Natural killer cell (primary cell): ENCODE results near the gene AP3M1. TPM values are rescaled to one million over a fixed set of nuclear protein-coding genes. Genes with fewer than 3 reads are reported as not detected.

Experiments
- ATAC-seq, 3 donors: fragments of 150-1000 bp in 2 of 3; fragments of 200-7000 bp in 1 of 3; cut with Tn5 transposase; 1 replicate in 1 of 3; 2 replicates in 2 of 3; pipeline ENCODE4 v1.10.0; 2021; ENCODE audit warnings: mild to moderate bottlenecking in 2 of 3, moderate library complexity in 2 of 3
- DNase-seq, 2 donors: peaks; one replicate each; pipeline versions ENCODE4 v3.0.0 to v3.0.0-alpha.2; 2013 to 2021; ENCODE audit warnings: mixed read lengths in 1 of 2
- H3K27ac ChIP-seq: one replicate; pipeline ENCODE4 v1.5.1; 2013; ENCODE audit warnings: mild to moderate bottlenecking, low read length
- H3K27me3 ChIP-seq: one replicate; pipeline ENCODE4 v1.6.1; 2013; ENCODE audit warnings: low read length; ENCODE audit not compliant: control insufficient read depth, insufficient read depth
- H3K36me3 ChIP-seq: one replicate; pipeline ENCODE4 v1.6.1; 2013; ENCODE audit warnings: low read length; ENCODE audit not compliant: control insufficient read depth, insufficient read depth
- H3K4me1 ChIP-seq: one replicate; pipeline ENCODE4 v1.6.1; 2013; ENCODE audit warnings: low read length; ENCODE audit not compliant: control insufficient read depth, insufficient read depth
- H3K4me3 ChIP-seq: one replicate; pipeline ENCODE4 v1.5.1; 2013; ENCODE audit warnings: low read length
- H3K9me3 ChIP-seq: one replicate; pipeline ENCODE4 v1.6.1; 2013; ENCODE audit warnings: low read length; ENCODE audit not compliant: control insufficient read depth, insufficient read depth
- H3K27ac Mint-ChIP-seq, 2 donors: one replicate each; pipeline ENCODE4 v1.8.0; 2022; ENCODE audit warnings: mild to moderate bottlenecking in 2 of 2, mixed read lengths in 2 of 2, moderate library complexity in 1 of 2
- H3K27me3 Mint-ChIP-seq, 2 donors: one replicate each; pipeline ENCODE4 v1.8.0; 2022; ENCODE audit warnings: low read depth in 2 of 2, mixed read lengths in 2 of 2
- H3K36me3 Mint-ChIP-seq: one replicate; pipeline ENCODE4 v1.8.0; 2022; ENCODE audit warnings: mixed read lengths
- H3K4me1 Mint-ChIP-seq, 2 donors: one replicate each; pipeline ENCODE4 v1.8.0; 2022; ENCODE audit warnings: mixed read lengths in 2 of 2
- H3K4me3 Mint-ChIP-seq: one replicate; pipeline ENCODE4 v1.8.0; 2022; ENCODE audit warnings: mild to moderate bottlenecking, moderate library complexity, mixed read lengths
- H3K9me3 Mint-ChIP-seq, 2 donors: one replicate each; pipeline ENCODE4 v1.8.0; 2022; ENCODE audit warnings: mixed read lengths in 2 of 2
- WGBS: methylation state at CpG from one replicate; pipeline ENCODE4 v1.1.7; 2013; ENCODE audit warnings: missing lambda C conversion rate; ENCODE audit not compliant: insufficient coverage; 5-methylcytosine and 5-hydroxymethylcytosine counted together
- intact Hi-C: fragments of 100-400 bp; cut with micrococcal nuclease; formaldehyde crosslinking; loops from one replicate; pipeline ENCODE4 v1.14.2; 2022
- total RNA-seq, 4 donors: library from RNA; stranded (reverse); fragments of 120-200 nt in 1 of 4; gene quantifications; one replicate each; pipeline versions ENCODE4 v1.2.3 to v1.2.4, GENCODE V29; 2013 to 2022
- TF ChIP-seq, protein P1 (sequence below): fragments of 200-600 bp; IDR thresholded peaks from one replicate; pipeline ENCODE4 v1.8.0; 2022; ENCODE audit warnings: antibody characterized with exemption

AP3M1 gene
- total RNA-seq, 3 donors from 2014 or later (not counting 1 experiment from before 2014, with no cell fraction given), result 40.6 to 48.8 (median 41.5) TPM

DNA sequence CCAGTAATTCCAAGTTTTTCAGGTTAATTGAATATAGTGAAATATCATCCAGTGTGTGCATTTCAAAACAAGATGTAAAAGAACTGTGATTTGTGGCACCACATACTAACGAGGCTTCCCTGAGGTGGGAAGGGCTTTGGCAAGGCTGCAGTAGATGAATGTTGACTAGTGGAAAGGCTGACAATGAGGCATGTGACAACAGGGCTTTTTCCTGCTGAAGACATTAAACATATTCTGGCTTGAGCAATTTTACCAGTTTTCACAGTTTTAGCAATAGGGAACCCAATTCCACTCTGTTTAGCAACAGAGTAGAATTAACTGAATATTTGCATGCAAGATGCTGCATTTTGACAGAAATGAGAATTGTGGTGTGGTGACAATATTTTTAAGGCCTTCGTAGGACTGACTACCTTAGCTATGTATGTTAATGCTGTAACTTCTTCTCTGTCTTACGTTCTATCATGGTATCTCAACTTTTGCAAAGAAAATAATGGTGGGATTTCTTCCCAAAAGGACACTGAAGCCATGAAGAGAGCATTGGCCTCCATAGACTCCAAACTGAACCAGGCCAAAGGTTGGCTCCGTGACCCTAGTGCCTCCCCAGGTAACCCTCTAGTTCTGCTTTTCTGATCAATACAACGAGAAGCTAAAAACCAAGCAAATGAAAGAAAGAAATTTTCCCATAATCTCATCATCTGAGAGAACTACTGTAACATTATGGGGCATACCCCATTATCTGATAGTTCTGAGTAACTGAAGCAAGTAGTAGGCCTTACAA is 68.5 kb downstream of the AP3M1 start:
- H3K36me3 Mint-ChIP-seq, result no peaks in the 10 kb centered on the region
- no peak overlapping the region for H3K4me3 ChIP-seq
- 88% methylated on average over 5 of the region's 5 CpGs for WGBS
- peak overlapping the region; percentile 27 to 32 for H3K27ac Mint-ChIP-seq
- H3K36me3 ChIP-seq, result peaks cover 18% of the 10 kb centered on the region
- no peaks in the 10 kb centered on the region for H3K27me3 Mint-ChIP-seq
- intact Hi-C loops, result loop anchor here (1.0 kb wide), 1 partner anchor 196 kb away; no protein-coding TSS in a partner anchor
- no peak overlapping the region for H3K4me3 Mint-ChIP-seq
- H3K4me1 ChIP-seq, result peaks cover 9% of the 10 kb centered on the region
- no peaks in the 10 kb centered on the region for H3K9me3 Mint-ChIP-seq
- DNase-seq, result no peak
- H3K27me3 ChIP-seq, result no peaks in the 10 kb centered on the region
- peaks cover 49 to 59% of the 10 kb centered on the region in 2 donors for H3K4me1 Mint-ChIP-seq
- no peaks in the 10 kb centered on the region for H3K9me3 ChIP-seq
- no peak overlapping the region for H3K27ac ChIP-seq
- no peak for ATAC-seq
- TF ChIP-seq, protein P1, sequence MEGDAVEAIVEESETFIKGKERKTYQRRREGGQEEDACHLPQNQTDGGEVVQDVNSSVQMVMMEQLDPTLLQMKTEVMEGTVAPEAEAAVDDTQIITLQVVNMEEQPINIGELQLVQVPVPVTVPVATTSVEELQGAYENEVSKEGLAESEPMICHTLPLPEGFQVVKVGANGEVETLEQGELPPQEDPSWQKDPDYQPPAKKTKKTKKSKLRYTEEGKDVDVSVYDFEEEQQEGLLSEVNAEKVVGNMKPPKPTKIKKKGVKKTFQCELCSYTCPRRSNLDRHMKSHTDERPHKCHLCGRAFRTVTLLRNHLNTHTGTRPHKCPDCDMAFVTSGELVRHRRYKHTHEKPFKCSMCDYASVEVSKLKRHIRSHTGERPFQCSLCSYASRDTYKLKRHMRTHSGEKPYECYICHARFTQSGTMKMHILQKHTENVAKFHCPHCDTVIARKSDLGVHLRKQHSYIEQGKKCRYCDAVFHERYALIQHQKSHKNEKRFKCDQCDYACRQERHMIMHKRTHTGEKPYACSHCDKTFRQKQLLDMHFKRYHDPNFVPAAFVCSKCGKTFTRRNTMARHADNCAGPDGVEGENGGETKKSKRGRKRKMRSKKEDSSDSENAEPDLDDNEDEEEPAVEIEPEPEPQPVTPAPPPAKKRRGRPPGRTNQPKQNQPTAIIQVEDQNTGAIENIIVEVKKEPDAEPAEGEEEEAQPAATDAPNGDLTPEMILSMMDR, result no peak

DNA sequence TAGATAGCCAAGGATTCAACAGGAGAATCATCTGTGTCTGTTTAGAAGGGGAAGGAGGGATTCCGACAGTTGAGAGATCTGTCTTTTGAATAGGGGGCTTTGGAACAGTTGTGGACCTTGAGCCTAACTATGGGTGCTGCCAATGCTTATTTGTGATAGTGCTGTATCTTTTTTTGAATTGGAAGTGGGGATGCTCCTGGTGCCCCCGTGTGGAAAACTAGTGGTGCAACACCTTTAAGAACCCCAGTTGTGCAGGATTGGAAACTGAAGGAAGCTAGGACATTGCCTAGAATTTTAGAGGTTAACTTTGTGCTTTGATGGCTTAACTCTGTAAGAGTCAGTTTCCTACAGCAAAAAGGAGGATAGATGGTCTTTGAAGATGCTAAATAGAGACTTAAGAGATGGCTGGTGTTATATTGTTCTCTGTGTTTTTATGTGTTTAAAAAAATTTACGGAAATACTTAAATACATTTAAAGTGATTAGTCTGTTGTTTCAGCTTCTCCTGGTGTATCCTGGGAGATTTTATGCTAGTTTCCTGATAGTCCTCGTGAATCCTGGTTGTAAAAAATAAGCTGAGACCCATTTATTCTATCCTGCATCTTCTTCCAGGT is 69.3 kb downstream of the AP3M1 start:
- ATAC-seq, result peak in 2 of 3 donors; percentile 49 to 60
- Histone ChIP-seq H3K9me3 (no peaks in the 10 kb centered on the region), H3K27me3 (no peaks in the 10 kb centered on the region), H3K4me3 (no peak overlapping the region), H3K36me3 (peaks cover 14% of the 10 kb centered on the region), H3K4me1 (peaks cover 9% of the 10 kb centered on the region), H3K27ac (no peak overlapping the region)
- H3K9me3 Mint-ChIP-seq, result no peaks in the 10 kb centered on the region
- peaks cover 55 to 65% of the 10 kb centered on the region in 2 donors for H3K4me1 Mint-ChIP-seq
- H3K27ac Mint-ChIP-seq, result peak overlapping the region; percentile 24 to 71
- DNase-seq, result peak in 1 of 2 donors; percentile 72
- 65% methylated on average over 3 of the region's 4 CpGs for WGBS
- TF ChIP-seq, protein P1, result peak; percentile 47
- intact Hi-C loops, result loop anchor here (1.0 kb wide), 1 partner anchor 195 kb away; no protein-coding TSS in a partner anchor
- no peaks in the 10 kb centered on the region for H3K27me3 Mint-ChIP-seq
- H3K36me3 Mint-ChIP-seq, result peaks cover 1% of the 10 kb centered on the region
- H3K4me3 Mint-ChIP-seq, result no peak overlapping the region

DNA sequence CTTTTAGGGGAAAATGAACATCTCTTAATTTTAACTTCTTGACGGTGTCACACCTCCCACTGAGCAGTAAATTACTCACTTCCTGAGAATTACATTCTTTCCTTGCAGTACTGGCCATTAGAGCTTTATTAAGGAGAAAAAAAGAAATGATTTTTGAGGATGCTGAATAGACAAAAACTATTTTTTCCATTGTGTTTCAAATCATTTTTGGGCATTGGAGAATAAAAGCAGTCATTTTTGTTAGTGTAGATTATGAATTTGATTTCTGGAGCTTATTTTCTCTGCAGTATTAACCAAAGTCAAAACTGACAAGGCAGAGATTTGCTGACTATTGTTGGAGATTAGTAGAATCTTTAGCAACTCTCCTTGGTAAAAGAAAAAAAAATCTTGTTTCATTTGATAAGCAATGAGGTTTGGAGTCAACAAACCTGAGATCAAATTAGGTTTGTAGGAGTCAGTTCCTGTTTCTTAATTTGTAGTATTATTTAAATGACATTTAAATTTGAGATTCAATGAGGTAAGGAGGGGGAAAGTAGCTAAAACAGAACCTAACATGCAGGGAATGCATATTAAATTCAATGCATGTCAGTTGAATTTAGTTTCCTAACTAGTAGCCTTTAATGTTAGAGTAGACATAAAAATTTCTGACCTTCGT is 70.6 kb downstream of the AP3M1 start:
- TF ChIP-seq, protein P1, result no peak
- Histone ChIP-seq H3K36me3 (peaks cover 20% of the 10 kb centered on the region), H3K4me1 (peaks cover 9% of the 10 kb centered on the region), H3K9me3 (no peaks in the 10 kb centered on the region), H3K27ac (no peak overlapping the region), H3K4me3 (no peak overlapping the region), H3K27me3 (no peaks in the 10 kb centered on the region)
- peak overlapping the region; percentile 78 to 82 for H3K27ac Mint-ChIP-seq
- DNase-seq (no peak), ATAC-seq (peak in 2 of 3 donors; percentile 41 to 48)
- no peaks in the 10 kb centered on the region for H3K9me3 Mint-ChIP-seq
- H3K27me3 Mint-ChIP-seq, result no peaks in the 10 kb centered on the region
- no CpG with 5 or more reads among the region's 2 CpGs for WGBS
- H3K4me3 Mint-ChIP-seq, result peak overlapping the region; percentile 75
- peaks cover 58 to 62% of the 10 kb centered on the region in 2 donors for H3K4me1 Mint-ChIP-seq
- intact Hi-C loops, result loop anchor here (2.0 to 5.0 kb wide), 2 partner anchors 123 to 305 kb away; no protein-coding TSS in a partner anchor
- peaks cover 7% of the 10 kb centered on the region for H3K36me3 Mint-ChIP-seq
